ENCODE measurements around the gene ACTMAP. TPM values are rescaled to one million over a fixed set of nuclear protein-coding genes. Genes with fewer than 3 reads are reported as not detected.
"Not testable (repeated sequence)": the region's sequence is repeated elsewhere in the genome, so short reads cannot be mapped to it uniquely, and the experiment has no call there.

Gene ACTMAP
- total RNA-seq, 2 experiments from 2014 or later: 5.0 to 54.8 TPM

GRCh38 chr19:40768869-40769268 is 18.6 kb upstream of the ACTMAP start:
- Histone ChIP-seq H3K27ac (ENCODE audit: low read depth, low read length, poor library complexity, severe bottlenecking) (no peak overlapping the region), H3K9me3 (ENCODE audit: low read length) (0 out of 2 replicates have a peak, but pooled peaks cover 8% of the 10 kb centered on the region), H2AFZ (ENCODE audit: low read length) (no peak overlapping the region), H3K4me1 (ENCODE audit: insufficient read depth, low read length, poor library complexity, severe bottlenecking) (peaks cover 3% of the 10 kb centered on the region), H3K36me3 (ENCODE audit: insufficient read depth, low read length) (peaks cover 69% of the 10 kb centered on the region), H3K4me2 (ENCODE audit: low read length) (no peak overlapping the region), H3K4me3 (ENCODE audit: low read depth, low read length, poor library complexity, severe bottlenecking) (no peak overlapping the region), H4K20me1 (ENCODE audit: insufficient read depth, low read length) (no peaks in the 10 kb centered on the region), H3K79me2 (ENCODE audit: insufficient read depth, low read depth, low read length) (no peaks in the 10 kb centered on the region), H3K9me2 (ENCODE audit: insufficient read depth, low read length) (no peaks in the 10 kb centered on the region)
- TF ChIP-seq EZH2phosphoT487 (IDR thresholded peaks at IDR 0.05; ENCODE audit: borderline replicate concordance, low read depth, low read length): no peak
- TF ChIP-seq CTCF (conservative IDR thresholded peaks at IDR 0.05; ENCODE audit: low read length): no peak
- intact Hi-C loops (cut with micrococcal nuclease; ENCODE audit: unreplicated experiment): no loop called here
- no TSS peak for BruUV-seq (replicated peaks)
- no peak for DNase-seq (ENCODE audit: low spot score)
- POLR2A ChIA-PET: no interaction called here
- CTCF ChIA-PET (ENCODE audit: unreplicated experiment): no interaction called here

- DNase-seq (ENCODE audit: low spot score); H3K4me3 ChIP-seq (ENCODE audit: low read depth, low read length, poor library complexity, severe bottlenecking); BruUV-seq (replicated peaks); CTCF ChIA-PET (ENCODE audit: unreplicated experiment); H3K4me2 ChIP-seq (ENCODE audit: low read length); intact Hi-C loops (cut with micrococcal nuclease; ENCODE audit: unreplicated experiment); H3K27ac ChIP-seq (ENCODE audit: low read depth, low read length, poor library complexity, severe bottlenecking); H3K79me2 ChIP-seq (ENCODE audit: insufficient read depth, low read depth, low read length); H3K4me1 ChIP-seq (ENCODE audit: insufficient read depth, low read length, poor library complexity, severe bottlenecking); H4K20me1 ChIP-seq (ENCODE audit: insufficient read depth, low read length); H2AFZ ChIP-seq (ENCODE audit: low read length); H3K9me3 ChIP-seq (ENCODE audit: low read length); H3K9me2 ChIP-seq (ENCODE audit: insufficient read depth, low read length): not testable (repeated sequence)
- H3K36me3 ChIP-seq (ENCODE audit: insufficient read depth, low read length): peaks cover 87% of the 10 kb centered on the region
- POLR2A ChIA-PET: interaction anchor here (0.7 kb wide), 1 partner anchor 11 kb away, joined by 3 read pairs; no protein-coding TSS in a partner anchor
Measured at GRCh38 chr19:40766385-40766784, 16.1 kb upstream of the ACTMAP start.

GRCh38 chr19:40763963-40764362 is 13.7 kb upstream of the ACTMAP start:
- BruUV-seq (replicated peaks): no TSS peak
- ChIA-PET POLR2A (no interaction called here), CTCF (ENCODE audit: unreplicated experiment) (no interaction called here)
- no peak for TF ChIP-seq CTCF (conservative IDR thresholded peaks at IDR 0.05; ENCODE audit: low read length)
- TF ChIP-seq EZH2phosphoT487 (IDR thresholded peaks at IDR 0.05; ENCODE audit: borderline replicate concordance, low read depth, low read length): no peak
- DNase-seq (ENCODE audit: low spot score): no peak
- Histone ChIP-seq H4K20me1 (ENCODE audit: insufficient read depth, low read length) (no peaks in the 10 kb centered on the region; the same call in 1 of the 2 replicates), H3K79me2 (ENCODE audit: insufficient read depth, low read depth, low read length) (peaks cover 15% of the 10 kb centered on the region; the same call in 1 of the 2 replicates), H3K4me3 (ENCODE audit: low read depth, low read length, poor library complexity, severe bottlenecking) (no peak overlapping the region), H3K9me3 (ENCODE audit: low read length) (no peaks in the 10 kb centered on the region), H3K9me2 (ENCODE audit: insufficient read depth, low read length) (no peaks in the 10 kb centered on the region), H2AFZ (ENCODE audit: low read length) (no peak overlapping the region), H3K4me1 (ENCODE audit: insufficient read depth, low read length, poor library complexity, severe bottlenecking) (no peaks in the 10 kb centered on the region), H3K36me3 (ENCODE audit: insufficient read depth, low read length) (peaks cover 96% of the 10 kb centered on the region), H3K27ac (ENCODE audit: low read depth, low read length, poor library complexity, severe bottlenecking) (no peak overlapping the region), H3K4me2 (ENCODE audit: low read length) (no peak overlapping the region)
- intact Hi-C loops (cut with micrococcal nuclease; ENCODE audit: unreplicated experiment): no loop called here

All from OCI-LY7 (cell line).